ENCODE results near the gene SLIT3.

The SLIT3 gene

DNA sequence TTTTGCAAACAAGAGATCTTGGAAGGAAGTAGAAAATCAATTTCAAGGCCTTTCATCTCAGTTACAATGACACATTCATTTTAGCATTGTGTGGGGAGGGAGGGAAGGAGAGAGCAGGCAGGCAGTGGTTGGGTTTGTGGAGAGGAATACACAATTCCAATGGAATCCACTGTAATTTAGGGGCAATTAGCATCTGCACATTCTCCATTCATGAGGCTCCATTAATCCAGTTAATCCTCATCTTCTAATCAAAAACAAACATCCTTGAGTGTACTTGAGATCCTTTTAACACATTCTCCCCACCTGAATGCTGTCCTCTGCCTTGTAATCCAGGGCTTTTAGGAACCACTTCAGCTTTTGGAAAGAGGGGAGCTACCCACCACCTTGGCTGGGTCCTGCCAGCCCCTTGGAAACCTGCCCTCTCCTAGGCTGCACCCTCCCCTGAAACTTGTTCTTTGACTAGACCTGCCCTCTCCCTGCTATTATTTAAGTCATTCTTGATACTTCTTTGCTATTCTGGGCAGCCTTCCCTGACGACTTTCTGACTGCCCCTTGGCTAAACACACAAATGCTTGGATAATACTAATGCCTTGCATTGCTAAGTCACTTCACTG, 271.2 kb downstream of the SLIT3 start:
- Histone ChIP-seq H3K4me2 (ENCODE audit: low read length) (no peak overlapping the region), H3K36me3 (ENCODE audit: control insufficient read depth, low read length) (no peaks in the 10 kb centered on the region), H3K79me2 (ENCODE audit: control insufficient read depth, low read length) (no peaks in the 10 kb centered on the region), H3K4me1 (ENCODE audit: control insufficient read depth, low read length) (no peaks in the 10 kb centered on the region), H3K9me2 (replicated peaks; ENCODE audit: control insufficient read depth, low read length) (no peaks in the 10 kb centered on the region; the same call in 1 of the 2 replicates), H3K4me3 (ENCODE audit: low read length) (no peak overlapping the region), H3K27me3 (ENCODE audit: control insufficient read depth, low read length) (no peaks in the 10 kb centered on the region), H3K9me3 (ENCODE audit: control insufficient read depth, insufficient read depth, low read length) (no peaks in the 10 kb centered on the region), H3F3A (ENCODE audit: control insufficient read depth, insufficient read depth) (no peaks in the 10 kb centered on the region), H4K20me1 (ENCODE audit: control insufficient read depth, insufficient read depth, low read depth, low read length) (no peaks in the 10 kb centered on the region), H3K27ac (ENCODE audit: low read depth, low read length) (no peak overlapping the region)
- TF ChIP-seq EZH2phosphoT487 (IDR thresholded peaks at IDR 0.05; ENCODE audit: borderline replicate concordance, low read length): no peak
- TF ChIP-seq, protein P1, sequence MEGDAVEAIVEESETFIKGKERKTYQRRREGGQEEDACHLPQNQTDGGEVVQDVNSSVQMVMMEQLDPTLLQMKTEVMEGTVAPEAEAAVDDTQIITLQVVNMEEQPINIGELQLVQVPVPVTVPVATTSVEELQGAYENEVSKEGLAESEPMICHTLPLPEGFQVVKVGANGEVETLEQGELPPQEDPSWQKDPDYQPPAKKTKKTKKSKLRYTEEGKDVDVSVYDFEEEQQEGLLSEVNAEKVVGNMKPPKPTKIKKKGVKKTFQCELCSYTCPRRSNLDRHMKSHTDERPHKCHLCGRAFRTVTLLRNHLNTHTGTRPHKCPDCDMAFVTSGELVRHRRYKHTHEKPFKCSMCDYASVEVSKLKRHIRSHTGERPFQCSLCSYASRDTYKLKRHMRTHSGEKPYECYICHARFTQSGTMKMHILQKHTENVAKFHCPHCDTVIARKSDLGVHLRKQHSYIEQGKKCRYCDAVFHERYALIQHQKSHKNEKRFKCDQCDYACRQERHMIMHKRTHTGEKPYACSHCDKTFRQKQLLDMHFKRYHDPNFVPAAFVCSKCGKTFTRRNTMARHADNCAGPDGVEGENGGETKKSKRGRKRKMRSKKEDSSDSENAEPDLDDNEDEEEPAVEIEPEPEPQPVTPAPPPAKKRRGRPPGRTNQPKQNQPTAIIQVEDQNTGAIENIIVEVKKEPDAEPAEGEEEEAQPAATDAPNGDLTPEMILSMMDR (IDR thresholded peaks at IDR 0.05; ENCODE audit: low read depth, low read length, poor library complexity, severe bottlenecking): no peak

DNA sequence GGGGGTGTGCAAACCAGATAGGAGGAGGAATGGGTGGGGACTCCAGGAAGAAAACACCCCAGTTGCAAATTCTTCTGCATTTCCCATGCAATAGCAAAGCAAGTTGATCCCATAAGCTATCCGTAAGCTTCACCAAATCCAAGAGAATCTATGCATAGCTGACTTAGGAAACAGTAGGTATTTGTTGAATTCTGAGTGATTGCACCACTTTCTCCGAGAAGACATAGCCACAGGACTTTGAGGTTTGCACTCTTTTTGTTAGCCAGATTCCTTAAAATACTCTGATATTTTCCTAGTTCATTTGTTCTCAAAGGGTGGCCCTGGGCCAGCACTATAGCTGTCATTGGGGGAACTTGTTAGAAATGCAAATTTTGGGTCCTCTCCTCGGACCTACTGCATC, 271.9 kb downstream of the SLIT3 start:
- H3F3A ChIP-seq (ENCODE audit: control insufficient read depth, insufficient read depth): no peaks in the 10 kb centered on the region
- no peaks in the 10 kb centered on the region for H3K4me1 ChIP-seq (ENCODE audit: control insufficient read depth, low read length)
- no peak overlapping the region for H3K27ac ChIP-seq (ENCODE audit: low read depth, low read length)
- no peaks in the 10 kb centered on the region for H3K79me2 ChIP-seq (ENCODE audit: control insufficient read depth, low read length)
- no peak overlapping the region for H3K4me3 ChIP-seq (ENCODE audit: low read length)
- H3K4me2 ChIP-seq (ENCODE audit: low read length): no peak overlapping the region
- H4K20me1 ChIP-seq (ENCODE audit: control insufficient read depth, insufficient read depth, low read depth, low read length): no peaks in the 10 kb centered on the region
- no peaks in the 10 kb centered on the region for H3K27me3 ChIP-seq (ENCODE audit: control insufficient read depth, low read length)
- H3K36me3 ChIP-seq (ENCODE audit: control insufficient read depth, low read length): no peaks in the 10 kb centered on the region
- no peaks in the 10 kb centered on the region for H3K9me3 ChIP-seq (ENCODE audit: control insufficient read depth, insufficient read depth, low read length)
- no peaks in the 10 kb centered on the region; the same call in 1 of the 2 replicates for H3K9me2 ChIP-seq (replicated peaks; ENCODE audit: control insufficient read depth, low read length)
- no peak for TF ChIP-seq EZH2phosphoT487 (IDR thresholded peaks at IDR 0.05; ENCODE audit: borderline replicate concordance, low read length)
- TF ChIP-seq, protein P1 (IDR thresholded peaks at IDR 0.05; ENCODE audit: low read depth, low read length, poor library complexity, severe bottlenecking): no peak

DNA sequence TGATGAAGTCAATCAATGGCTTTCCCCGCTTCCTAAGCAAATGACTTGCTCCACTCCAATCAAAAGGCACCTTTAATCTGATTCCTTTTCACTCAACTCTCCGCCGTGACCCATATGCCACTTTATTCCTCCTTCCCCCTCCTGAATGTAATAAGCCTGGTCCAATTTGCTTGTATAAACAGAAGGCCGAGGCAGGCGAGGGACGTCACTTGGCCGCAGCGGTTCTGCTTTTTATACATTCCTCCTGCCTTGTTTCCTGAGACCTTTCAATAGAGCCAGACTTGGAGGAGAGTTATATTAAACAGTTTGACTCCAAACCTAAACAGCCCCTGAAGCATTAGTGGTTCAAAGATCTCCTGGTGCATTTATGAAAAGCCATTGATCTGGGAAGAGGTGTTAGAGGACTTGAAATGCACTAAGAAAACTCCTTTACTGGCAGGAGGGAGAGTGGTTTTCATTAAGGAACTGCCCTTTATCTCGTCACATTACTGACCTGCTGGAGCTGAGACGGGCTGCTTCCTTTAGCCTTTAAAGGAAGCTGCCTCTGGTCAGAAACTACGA, 273.4 kb downstream of the SLIT3 start:
- Histone ChIP-seq H3K36me3 (ENCODE audit: control insufficient read depth, low read length) (no peaks in the 10 kb centered on the region), H3K9me3 (ENCODE audit: control insufficient read depth, insufficient read depth, low read length) (no peaks in the 10 kb centered on the region), H3K27ac (ENCODE audit: low read depth, low read length) (no peak overlapping the region), H3K79me2 (ENCODE audit: control insufficient read depth, low read length) (no peaks in the 10 kb centered on the region), H3K4me3 (ENCODE audit: low read length) (no peak overlapping the region), H3K9me2 (replicated peaks; ENCODE audit: control insufficient read depth, low read length) (no peaks in the 10 kb centered on the region; the same call in 1 of the 2 replicates), H3F3A (ENCODE audit: control insufficient read depth, insufficient read depth) (no peaks in the 10 kb centered on the region), H3K4me2 (ENCODE audit: low read length) (no peak overlapping the region), H4K20me1 (ENCODE audit: control insufficient read depth, insufficient read depth, low read depth, low read length) (no peaks in the 10 kb centered on the region), H3K27me3 (ENCODE audit: control insufficient read depth, low read length) (no peaks in the 10 kb centered on the region), H3K4me1 (ENCODE audit: control insufficient read depth, low read length) (no peaks in the 10 kb centered on the region)
- TF ChIP-seq, protein P1 (IDR thresholded peaks at IDR 0.05; ENCODE audit: low read depth, low read length, poor library complexity, severe bottlenecking): no peak
- no peak for TF ChIP-seq EZH2phosphoT487 (IDR thresholded peaks at IDR 0.05; ENCODE audit: borderline replicate concordance, low read length)

Measured in DOHH2 (cell line).